ENCODE results near the gene PILRB. TPM values are rescaled to one million over a fixed set of nuclear protein-coding genes. Genes with fewer than 3 reads are reported as not detected.

Gene PILRB
- total and polyA plus RNA-seq, 8 donors, result 14.7 to 218 (median 23.2) TPM

GRCh38 chr7:100398239-100398638, 40.3 kb downstream of the PILRB start:
- FAIRE-seq, result no peak
- TF ChIP-seq, protein P1, sequence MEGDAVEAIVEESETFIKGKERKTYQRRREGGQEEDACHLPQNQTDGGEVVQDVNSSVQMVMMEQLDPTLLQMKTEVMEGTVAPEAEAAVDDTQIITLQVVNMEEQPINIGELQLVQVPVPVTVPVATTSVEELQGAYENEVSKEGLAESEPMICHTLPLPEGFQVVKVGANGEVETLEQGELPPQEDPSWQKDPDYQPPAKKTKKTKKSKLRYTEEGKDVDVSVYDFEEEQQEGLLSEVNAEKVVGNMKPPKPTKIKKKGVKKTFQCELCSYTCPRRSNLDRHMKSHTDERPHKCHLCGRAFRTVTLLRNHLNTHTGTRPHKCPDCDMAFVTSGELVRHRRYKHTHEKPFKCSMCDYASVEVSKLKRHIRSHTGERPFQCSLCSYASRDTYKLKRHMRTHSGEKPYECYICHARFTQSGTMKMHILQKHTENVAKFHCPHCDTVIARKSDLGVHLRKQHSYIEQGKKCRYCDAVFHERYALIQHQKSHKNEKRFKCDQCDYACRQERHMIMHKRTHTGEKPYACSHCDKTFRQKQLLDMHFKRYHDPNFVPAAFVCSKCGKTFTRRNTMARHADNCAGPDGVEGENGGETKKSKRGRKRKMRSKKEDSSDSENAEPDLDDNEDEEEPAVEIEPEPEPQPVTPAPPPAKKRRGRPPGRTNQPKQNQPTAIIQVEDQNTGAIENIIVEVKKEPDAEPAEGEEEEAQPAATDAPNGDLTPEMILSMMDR (IDR thresholded peaks at IDR 0.05), result no peak
- no peak overlapping the region for H3K27ac ChIP-seq
- H3K9me3 ChIP-seq, result no peaks in the 10 kb centered on the region
- intact Hi-C loops (cut with DNase I), result no loop called here
- no peaks in the 10 kb centered on the region for H3K36me3 ChIP-seq
- 58 to 62% methylated on average over 2 of the region's 2 CpGs for WGBS, 2 donors
- no peak for DNase-seq
- no peaks in the 10 kb centered on the region for H3K27me3 ChIP-seq
- no peak for ATAC-seq
- H3K4me3 ChIP-seq, result no peak overlapping the region
- H3K4me1 ChIP-seq, result no peaks in the 10 kb centered on the region

GRCh38 chr7:100400041-100400440, 42.1 kb downstream of the PILRB start:
- H3K36me3 ChIP-seq, result no peaks in the 10 kb centered on the region
- H3K4me3 ChIP-seq, result no peak overlapping the region
- no peaks in the 10 kb centered on the region for H3K27me3 ChIP-seq
- TF ChIP-seq, protein P1 (IDR thresholded peaks at IDR 0.05), result no peak
- H3K27ac ChIP-seq, result no peak overlapping the region
- ATAC-seq (no peak), FAIRE-seq (no peak), DNase-seq (no peak)
- 97 to 98% methylated on average over 3 of the region's 3 CpGs for WGBS, 2 donors
- intact Hi-C loops (cut with DNase I), result no loop called here
- H3K9me3 ChIP-seq, result no peaks in the 10 kb centered on the region
- no peaks in the 10 kb centered on the region for H3K4me1 ChIP-seq

- no peak overlapping the region for H3K27ac ChIP-seq
- H3K9me3 ChIP-seq, result no peaks in the 10 kb centered on the region
- intact Hi-C loops (cut with DNase I), result no loop called here
- no peaks in the 10 kb centered on the region for H3K27me3 ChIP-seq
- H3K4me3 ChIP-seq, result no peak overlapping the region
- WGBS, 2 donors, result 85 to 89% methylated on average over 11 of the region's 11 CpGs
- TF ChIP-seq, protein P1 (IDR thresholded peaks at IDR 0.05), result no peak
- no peaks in the 10 kb centered on the region for H3K36me3 ChIP-seq
- ATAC-seq, result no peak
- no peaks in the 10 kb centered on the region for H3K4me1 ChIP-seq
- FAIRE-seq, result no peak
- no peak for DNase-seq
Measured at GRCh38 chr7:100400656-100401055, 42.7 kb downstream of the PILRB start.

- FAIRE-seq, result no peak
- H3K36me3 ChIP-seq, result no peaks in the 10 kb centered on the region
- no peaks in the 10 kb centered on the region for H3K9me3 ChIP-seq
- TF ChIP-seq, protein P1 (IDR thresholded peaks at IDR 0.05), result no peak
- WGBS, 2 donors, result 83% methylated on average over 5 of the region's 5 CpGs
- ATAC-seq, result no peak
- H3K27ac ChIP-seq, result no peak overlapping the region
- H3K4me1 ChIP-seq, result no peaks in the 10 kb centered on the region
- DNase-seq, result no peak
- no peaks in the 10 kb centered on the region for H3K27me3 ChIP-seq
- intact Hi-C loops (cut with DNase I), result no loop called here
- no peak overlapping the region for H3K4me3 ChIP-seq
Measured at GRCh38 chr7:100401811-100402210, 43.9 kb downstream of the PILRB start.

- Histone ChIP-seq H3K36me3 (no peaks in the 10 kb centered on the region), H3K4me3 (no peak overlapping the region), H3K27ac (no peak overlapping the region), H3K9me3 (no peaks in the 10 kb centered on the region), H3K4me1 (no peaks in the 10 kb centered on the region), H3K27me3 (no peaks in the 10 kb centered on the region)
- ATAC-seq (no peak), FAIRE-seq (no peak), DNase-seq (no peak)
- intact Hi-C loops (cut with DNase I), result no loop called here
- WGBS, 2 donors, result 96% methylated on average over 2 of the region's 2 CpGs
- TF ChIP-seq, protein P1 (IDR thresholded peaks at IDR 0.05), result no peak
Measured at GRCh38 chr7:100402241-100402640, 44.3 kb downstream of the PILRB start.
